Stimulated activated CD8-positive, alpha-beta memory T cell treated with anti-CD3 and anti-CD28 coated beads, Interleukin-2, amount 100 ng/mL, for 1 hour (primary cell): ENCODE data around the gene NEK11.

Experiments used
- DNase-seq, 2 donors: peaks; one replicate each; pipeline ENCODE4 v3.0.0-alpha.2; 2020; ENCODE audit warnings: low read depth in 2 of 2

Gene NEK11, protein sequence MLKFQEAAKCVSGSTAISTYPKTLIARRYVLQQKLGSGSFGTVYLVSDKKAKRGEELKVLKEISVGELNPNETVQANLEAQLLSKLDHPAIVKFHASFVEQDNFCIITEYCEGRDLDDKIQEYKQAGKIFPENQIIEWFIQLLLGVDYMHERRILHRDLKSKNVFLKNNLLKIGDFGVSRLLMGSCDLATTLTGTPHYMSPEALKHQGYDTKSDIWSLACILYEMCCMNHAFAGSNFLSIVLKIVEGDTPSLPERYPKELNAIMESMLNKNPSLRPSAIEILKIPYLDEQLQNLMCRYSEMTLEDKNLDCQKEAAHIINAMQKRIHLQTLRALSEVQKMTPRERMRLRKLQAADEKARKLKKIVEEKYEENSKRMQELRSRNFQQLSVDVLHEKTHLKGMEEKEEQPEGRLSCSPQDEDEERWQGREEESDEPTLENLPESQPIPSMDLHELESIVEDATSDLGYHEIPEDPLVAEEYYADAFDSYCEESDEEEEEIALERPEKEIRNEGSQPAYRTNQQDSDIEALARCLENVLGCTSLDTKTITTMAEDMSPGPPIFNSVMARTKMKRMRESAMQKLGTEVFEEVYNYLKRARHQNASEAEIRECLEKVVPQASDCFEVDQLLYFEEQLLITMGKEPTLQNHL

DNA sequence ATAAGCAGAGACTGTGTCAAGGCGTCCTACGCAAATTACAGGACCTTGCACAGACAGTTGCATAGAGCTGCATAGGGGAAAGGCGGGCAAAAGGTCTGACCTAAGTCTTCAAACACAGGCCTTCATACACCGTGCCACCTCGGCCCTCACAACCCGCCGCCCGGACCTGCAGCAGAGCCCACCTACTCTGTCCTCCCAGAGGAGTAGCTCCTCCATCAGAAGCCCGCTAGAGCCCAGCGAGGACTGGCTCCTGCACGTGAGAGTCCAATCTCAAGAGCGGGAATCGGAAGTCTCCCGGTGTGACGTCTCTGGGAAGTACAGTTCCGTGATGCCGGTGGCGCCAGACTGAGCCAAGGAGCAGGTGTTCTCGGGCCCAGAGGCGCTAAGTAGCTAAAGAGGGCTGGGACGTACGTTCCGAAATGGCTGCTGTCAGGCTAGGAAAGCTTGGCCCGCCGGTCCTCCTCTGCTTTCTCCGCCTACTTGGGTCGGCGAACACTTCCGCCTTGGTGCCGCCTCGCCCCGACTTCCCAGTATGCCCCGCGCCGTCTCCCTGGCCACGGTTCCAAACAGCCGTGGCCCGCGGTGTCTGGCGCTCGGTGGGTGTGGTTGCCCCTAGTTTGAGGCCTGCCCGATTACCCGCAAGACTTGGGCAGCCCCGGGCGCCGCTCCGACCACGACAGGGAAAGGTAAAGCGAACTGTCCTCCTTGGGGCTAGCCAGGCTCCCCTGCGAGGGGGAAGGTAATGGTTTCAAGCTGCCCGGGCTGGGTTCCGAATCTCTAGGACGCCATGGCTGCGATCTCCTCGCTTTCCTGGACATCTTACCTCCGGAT, at the start of gene NEK11, which contains the start of gene ASTE1:
TSS of gene NEK11 (plus strand) at position 557 of the 831 bp plus-strand sequence. CDS start 2,832 bp downstream, outside the sequence.
TSS of gene ASTE1 (minus strand) at position 505 of the 831 bp plus-strand sequence. CDS start 1,519 bp downstream, outside the sequence.
- DNase-seq = peak; percentile 85 to 86

GRCh38 chr3:130979117-130979516, 47.6 kb upstream of the NEK11 start:
- DNase-seq = no peak

GRCh38 chr3:130981469-130981868, 45.2 kb upstream of the NEK11 start:
- no peak for DNase-seq

GRCh38 chr3:130990282-130990681, 36.4 kb upstream of the NEK11 start:
- DNase-seq = no peak

GRCh38 chr3:130991126-130991525, 35.6 kb upstream of the NEK11 start:
- no peak for DNase-seq

- no peak for DNase-seq
Measured at GRCh38 chr3:130992344-130992743, 34.3 kb upstream of the NEK11 start.

DNA sequence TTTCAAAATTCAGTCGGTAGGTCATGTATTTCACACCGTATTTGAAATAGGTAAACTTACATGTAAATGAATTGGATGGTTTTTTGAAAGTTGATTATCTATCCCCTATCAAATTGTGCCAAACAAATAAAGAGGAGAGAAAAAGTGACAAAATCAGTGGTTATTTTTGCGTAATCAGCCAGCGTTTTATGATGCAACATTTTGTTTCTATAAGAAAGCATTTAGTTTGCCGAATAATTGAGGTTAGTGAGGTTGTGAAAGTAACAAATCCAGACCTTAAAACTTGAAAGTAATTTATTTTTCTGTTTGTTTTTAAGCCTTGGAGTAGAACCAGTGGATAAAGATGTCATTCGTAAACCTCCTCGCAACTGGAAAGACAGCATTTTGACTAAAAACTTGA, 29.4 kb upstream of the NEK11 start:
- DNase-seq = no peak

- no peak for DNase-seq
Measured at GRCh38 chr3:131001071-131001470, 25.6 kb upstream of the NEK11 start.

GRCh38 chr3:131004603-131005002, 22.1 kb upstream of the NEK11 start:
- no peak for DNase-seq

DNA sequence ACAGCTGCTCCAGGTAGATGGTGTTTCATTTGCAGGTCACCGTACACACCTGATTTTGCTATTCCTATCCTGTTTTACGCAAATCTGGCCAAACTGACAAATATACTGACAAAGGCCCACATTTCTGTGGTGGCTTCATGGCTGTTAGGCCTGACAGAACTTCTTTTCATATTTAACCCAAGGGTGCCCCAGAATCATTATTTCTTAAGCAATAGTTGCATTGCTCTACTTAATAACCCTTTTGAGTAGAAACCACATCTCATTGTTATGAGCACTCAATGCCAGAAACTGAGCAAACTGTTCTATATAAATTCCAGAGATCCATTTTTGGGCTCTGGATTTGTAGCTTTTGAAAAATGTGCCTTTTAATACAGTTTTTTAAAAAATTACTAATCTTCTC, 19.4 kb upstream of the NEK11 start:
- DNase-seq = no peak

- no peak for DNase-seq
Measured at GRCh38 chr3:131007782-131008181, 18.9 kb upstream of the NEK11 start.

DNA sequence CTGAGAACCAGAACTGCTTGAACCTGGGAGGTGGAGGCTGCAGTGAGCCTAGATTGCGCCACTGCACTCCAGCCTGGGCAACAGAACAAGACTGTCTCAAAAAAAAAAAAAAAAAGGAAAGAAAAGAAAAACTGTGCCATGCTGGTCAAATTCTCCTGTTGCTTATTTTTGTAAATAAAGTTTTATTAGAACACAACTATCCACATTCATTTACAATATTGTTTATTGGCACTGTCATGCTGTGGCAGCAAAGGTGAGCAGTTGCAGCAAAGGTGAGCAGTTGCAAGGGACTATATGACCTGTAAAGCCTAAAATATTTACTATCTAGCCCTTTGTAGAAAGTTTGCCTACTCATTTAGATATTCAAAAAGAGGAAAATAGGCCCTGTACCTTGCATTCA, 18.4 kb upstream of the NEK11 start:
- no peak for DNase-seq

GRCh38 chr3:131009698-131010097, 17.0 kb upstream of the NEK11 start:
- DNase-seq = no peak

- no peak for DNase-seq
Measured at GRCh38 chr3:131018970-131019369, 7.7 kb upstream of the NEK11 start.

DNA sequence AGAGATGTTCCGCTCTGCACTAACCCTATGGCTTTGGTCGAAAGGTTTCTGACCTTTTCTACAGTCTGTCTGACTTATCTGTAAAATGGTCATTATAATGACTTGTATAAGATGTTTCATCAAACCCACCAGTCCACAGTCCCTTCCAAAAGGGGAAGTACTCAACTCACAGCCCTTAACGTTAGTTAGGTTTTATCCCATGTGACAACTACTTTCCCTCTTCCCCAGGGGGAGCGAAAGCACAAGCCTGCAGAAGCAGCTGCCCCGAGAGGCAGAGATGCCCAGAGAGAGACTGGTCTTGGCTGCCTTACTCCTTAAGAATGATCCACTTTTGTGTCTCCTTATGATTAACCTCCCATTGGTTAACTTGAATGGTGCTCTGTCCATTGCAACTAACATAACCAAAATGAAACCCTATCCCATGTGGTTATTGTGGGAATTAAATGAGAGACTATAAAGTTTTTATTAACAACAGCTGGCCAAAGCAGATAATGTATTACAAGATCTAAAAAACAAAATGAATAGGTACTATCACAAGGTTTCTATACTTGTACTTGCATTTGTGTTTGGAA, 6.5 kb upstream of the NEK11 start:
- DNase-seq = no peak

- no peak for DNase-seq
Measured at GRCh38 chr3:131025539-131025938, 1.1 kb upstream of the NEK11 start.

DNA sequence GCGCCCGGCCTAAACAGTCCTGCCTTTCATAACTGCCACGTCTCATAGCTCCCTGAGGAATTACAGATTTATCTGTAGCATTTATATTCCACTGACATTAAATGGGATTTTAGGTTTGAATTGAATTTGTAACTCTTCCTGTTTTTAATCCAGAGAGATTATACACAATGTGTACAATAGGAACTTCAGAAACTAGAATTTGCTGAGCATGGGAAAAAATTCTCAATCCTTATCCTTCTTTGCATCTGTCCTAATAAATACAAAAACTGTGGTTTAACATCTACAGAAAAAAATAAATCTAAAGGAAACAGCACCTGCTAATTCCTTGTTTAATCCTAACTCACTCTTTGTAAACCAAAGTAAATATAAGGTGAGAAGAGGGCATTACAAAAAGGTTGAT, 2.2 kb downstream of the NEK11 start:
- DNase-seq = no peak

GRCh38 chr3:131031660-131032059, 5.0 kb downstream of the NEK11 start:
- DNase-seq = no peak

GRCh38 chr3:131033480-131034080, 6.9 kb downstream of the NEK11 start:
- DNase-seq = no peak

GRCh38 chr3:131036200-131036816, 9.6 kb downstream of the NEK11 start:
- DNase-seq = no peak

GRCh38 chr3:131036986-131037385, 10.3 kb downstream of the NEK11 start:
- no peak for DNase-seq
